Neural progenitor cell (in vitro differentiated cells): ENCODE measurements around the gene SBK2. TPM values are rescaled to one million over a fixed set of nuclear protein-coding genes. Genes with fewer than 3 reads are reported as not detected.

Experiments used
- DNase-seq: peaks from one replicate; pipeline ENCODE4 v3.0.0-alpha.2; 2016; ENCODE audit warnings: low spot score
- H2AFZ ChIP-seq: fragments of 200-600 bp; sonication (generic); replicated peaks from 2 replicates; pipeline ENCODE4 v1.6.1; 2016; ENCODE audit warnings: antibody characterized with exemption
- H3F3A ChIP-seq: fragments of 200-600 bp; sonication (generic); 2 replicates; pipeline ENCODE4 v1.6.1; 2016; ENCODE audit warnings: antibody characterized with exemption, low read depth
- H3K27ac ChIP-seq: fragments of 200-600 bp; sonication (generic); 2 replicates; pipeline ENCODE4 v1.5.1; 2016; ENCODE audit warnings: mild to moderate bottlenecking
- H3K27me3 ChIP-seq: fragments of 200-600 bp; sonication (generic); 2 replicates; pipeline ENCODE4 v1.6.1; 2016; ENCODE audit warnings: mild to moderate bottlenecking, moderate library complexity
- H3K36me3 ChIP-seq: fragments of 200-600 bp; sonication (generic); 2 replicates; pipeline ENCODE4 v1.5.1; 2016
- H3K4me1 ChIP-seq: fragments of 200-600 bp; sonication (generic); 2 replicates; pipeline ENCODE4 v1.6.1; 2016; ENCODE audit warnings: mixed run types
- H3K4me2 ChIP-seq: fragments of 200-600 bp; sonication (generic); 2 replicates; pipeline ENCODE4 v1.6.1; 2016
- H3K4me3 ChIP-seq: fragments of 200-600 bp; sonication (generic); 2 replicates; pipeline ENCODE4 v1.5.1; 2016
- H3K79me2 ChIP-seq: fragments of 200-600 bp; sonication (generic); 2 replicates; pipeline ENCODE4 v1.6.1; 2016; ENCODE audit warnings: low read depth
- H3K9ac ChIP-seq: fragments of 200-600 bp; sonication (generic); 2 replicates; pipeline ENCODE4 v1.6.1; 2016
- H3K9me3 ChIP-seq: fragments of 200-600 bp; sonication (generic); 2 replicates; pipeline ENCODE4 v1.5.1; 2016; ENCODE audit warnings: low read depth
- H4K20me1 ChIP-seq: fragments of 200-600 bp; sonication (generic); 2 replicates; pipeline ENCODE4 v1.6.1; 2016; ENCODE audit warnings: low read depth
- H3K27ac Mint-ChIP-seq: 3 replicates; pipeline ENCODE4 v1.8.0; 2021; ENCODE audit warnings: mixed read lengths
- H3K27me3 Mint-ChIP-seq: 2 replicates; pipeline ENCODE4 v1.8.0; 2022; ENCODE audit warnings: low read depth, mild to moderate bottlenecking, inconsistent platforms, moderate library complexity, mixed read lengths; ENCODE audit not compliant: insufficient read depth
- H3K36me3 Mint-ChIP-seq: 3 replicates; pipeline ENCODE4 v1.8.0; 2021; ENCODE audit warnings: mixed read lengths
- H3K4me1 Mint-ChIP-seq: 3 replicates; pipeline ENCODE4 v1.8.0; 2021; ENCODE audit warnings: mixed read lengths
- H3K4me3 Mint-ChIP-seq: 3 replicates; pipeline ENCODE4 v1.8.0; 2021; ENCODE audit warnings: mild to moderate bottlenecking, moderate library complexity, mixed read lengths
- H3K9me3 Mint-ChIP-seq: 3 replicates; pipeline ENCODE4 v1.8.0; 2020; ENCODE audit warnings: mixed read lengths
- CTCF ChIP-seq: fragments of 200-600 bp; sonication (generic); IDR thresholded peaks from 2 replicates; pipeline ENCODE4 v1.5.1; 2017; ENCODE audit warnings: antibody characterized with exemption, mild to moderate bottlenecking
- EZH2 ChIP-seq: fragments of 200-600 bp; sonication (generic); IDR thresholded peaks from 2 replicates; pipeline ENCODE4 v1.6.1; 2017; ENCODE audit warnings: antibody characterized with exemption, mild to moderate bottlenecking, moderate library complexity
- EZH2phosphoT487 ChIP-seq: fragments of 200-600 bp; sonication (generic); IDR thresholded peaks from 2 replicates; pipeline ENCODE4 v1.6.1; 2017; ENCODE audit warnings: antibody characterized with exemption
- total RNA-seq: library from RNA; depleted of rRNA; stranded (reverse); fragments of >200 nt; gene quantifications from 2 replicates; pipeline ENCODE4 v1.2.3, GENCODE V29; 2015; ENCODE audit warnings: low replicate concordance

SBK2 gene
- total RNA-seq, 1 donor from 2014 or later = not detected

GRCh38 chr19:55483706-55484592 lies 53.0 kb downstream of the SBK2 start:
- Histone ChIP-seq H3K4me2 (peak overlapping the region; percentile 95), H3F3A (peaks cover 28% of the 10 kb centered on the region), H3K9me3 (no peaks in the 10 kb centered on the region), H3K9ac (no peak overlapping the region), H3K27me3 (no peaks in the 10 kb centered on the region), H3K4me1 (peaks cover 39% of the 10 kb centered on the region), H2AFZ (no peak overlapping the region), H4K20me1 (peaks cover 25% of the 10 kb centered on the region), H3K4me3 (peak overlapping the region; percentile 63), H3K79me2 (peaks cover 14% of the 10 kb centered on the region), H3K27ac (no peak overlapping the region), H3K36me3 (no peaks in the 10 kb centered on the region)
- no peak for DNase-seq
- peaks cover 2% of the 10 kb centered on the region for H3K36me3 Mint-ChIP-seq
- TF ChIP-seq CTCF (no peak), EZH2phosphoT487 (no peak), EZH2 (no peak)
- H3K27me3 Mint-ChIP-seq = peaks cover 8% of the 10 kb centered on the region
- peak overlapping the region; percentile 82 for H3K4me3 Mint-ChIP-seq
- no peak overlapping the region for H3K27ac Mint-ChIP-seq
- no peaks in the 10 kb centered on the region for H3K9me3 Mint-ChIP-seq
- H3K4me1 Mint-ChIP-seq = peaks cover 28% of the 10 kb centered on the region

- H3K79me2 ChIP-seq = peaks cover 22% of the 10 kb centered on the region
- H3K4me3 ChIP-seq = no peak overlapping the region
- H3K27me3 ChIP-seq = no peaks in the 10 kb centered on the region
- peaks cover 25% of the 10 kb centered on the region for H4K20me1 ChIP-seq
- peaks cover 2% of the 10 kb centered on the region for H3K36me3 Mint-ChIP-seq
- H3K4me1 Mint-ChIP-seq = peaks cover 33% of the 10 kb centered on the region
- peak overlapping the region; percentile 48 for H3K4me3 Mint-ChIP-seq
- TF ChIP-seq EZH2phosphoT487 (no peak), CTCF (no peak), EZH2 (no peak)
- H3K4me1 ChIP-seq = peaks cover 33% of the 10 kb centered on the region
- H3K9ac ChIP-seq = no peak overlapping the region
- H2AFZ ChIP-seq = no peak overlapping the region
- H3K27ac ChIP-seq = no peak overlapping the region
- H3K9me3 Mint-ChIP-seq = no peaks in the 10 kb centered on the region
- peaks cover 28% of the 10 kb centered on the region for H3F3A ChIP-seq
- H3K9me3 ChIP-seq = no peaks in the 10 kb centered on the region
- peaks cover 8% of the 10 kb centered on the region for H3K27me3 Mint-ChIP-seq
- H3K36me3 ChIP-seq = no peaks in the 10 kb centered on the region
- H3K27ac Mint-ChIP-seq = no peak overlapping the region
- DNase-seq = no peak
- H3K4me2 ChIP-seq = no peak overlapping the region
Measured at GRCh38 chr19:55482967-55483705, 53.8 kb downstream of the SBK2 start.

GRCh38 chr19:55482156-55482961 lies 54.6 kb downstream of the SBK2 start:
- no peaks in the 10 kb centered on the region for H3K9me3 ChIP-seq
- no peak overlapping the region for H3K9ac ChIP-seq
- H3K4me2 ChIP-seq = no peak overlapping the region
- Mint-ChIP-seq H3K27me3 (peaks cover 8% of the 10 kb centered on the region), H3K36me3 (peaks cover 2% of the 10 kb centered on the region), H3K4me3 (no peak overlapping the region), H3K9me3 (no peaks in the 10 kb centered on the region), H3K27ac (no peak overlapping the region), H3K4me1 (peaks cover 34% of the 10 kb centered on the region)
- no peak overlapping the region for H2AFZ ChIP-seq
- H3F3A ChIP-seq = peaks cover 28% of the 10 kb centered on the region
- peaks cover 30% of the 10 kb centered on the region for H3K79me2 ChIP-seq
- peaks cover 18% of the 10 kb centered on the region for H4K20me1 ChIP-seq
- no peaks in the 10 kb centered on the region for H3K36me3 ChIP-seq
- DNase-seq = no peak
- no peak overlapping the region for H3K4me3 ChIP-seq
- H3K27me3 ChIP-seq = no peaks in the 10 kb centered on the region
- peaks cover 35% of the 10 kb centered on the region for H3K4me1 ChIP-seq
- no peak overlapping the region for H3K27ac ChIP-seq
- no peak for TF ChIP-seq EZH2
